HG03064 (cell line): ENCODE results near the gene KRTAP5-9.
"Not testable (repeated sequence)": the region's sequence is repeated elsewhere in the genome, so short reads cannot be mapped to it uniquely, and the experiment has no call there.

Experiments
- ATAC-seq: cut with Tn5 transposase; IDR thresholded peaks from one replicate; pipeline ENCODE4 v1.9.1; 2021; ENCODE audit warnings: low read depth; ENCODE audit not compliant: unreplicated experiment

Gene KRTAP5-9

DNA sequence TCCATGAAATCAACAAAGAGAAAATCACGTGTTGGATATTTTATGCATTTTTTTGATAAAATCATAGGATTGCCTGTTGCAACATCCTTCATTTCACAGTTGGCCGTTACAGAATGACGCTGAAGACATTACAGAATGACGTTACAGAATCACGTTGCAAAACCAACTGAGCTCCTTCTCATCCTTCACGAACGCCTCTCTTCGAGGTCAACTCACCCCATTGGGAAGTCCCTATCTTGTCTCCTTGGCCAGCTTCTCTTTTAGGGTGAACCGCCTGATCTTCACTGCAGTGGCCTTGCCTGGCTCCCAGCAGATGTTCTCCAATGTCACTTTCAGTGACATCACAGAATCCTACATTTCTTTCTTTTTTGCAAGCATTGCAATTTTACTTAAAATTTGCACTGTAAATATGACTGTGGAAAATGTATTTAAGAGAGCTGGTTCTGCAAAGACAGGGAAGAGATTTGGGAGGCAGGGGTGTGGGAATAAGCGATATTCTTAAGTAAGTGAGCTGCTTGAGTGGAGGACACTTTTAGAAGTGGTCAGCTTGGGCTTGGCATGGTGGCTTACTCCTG lies 16.1 kb upstream of the KRTAP5-9 start:
- ATAC-seq: no peak

DNA sequence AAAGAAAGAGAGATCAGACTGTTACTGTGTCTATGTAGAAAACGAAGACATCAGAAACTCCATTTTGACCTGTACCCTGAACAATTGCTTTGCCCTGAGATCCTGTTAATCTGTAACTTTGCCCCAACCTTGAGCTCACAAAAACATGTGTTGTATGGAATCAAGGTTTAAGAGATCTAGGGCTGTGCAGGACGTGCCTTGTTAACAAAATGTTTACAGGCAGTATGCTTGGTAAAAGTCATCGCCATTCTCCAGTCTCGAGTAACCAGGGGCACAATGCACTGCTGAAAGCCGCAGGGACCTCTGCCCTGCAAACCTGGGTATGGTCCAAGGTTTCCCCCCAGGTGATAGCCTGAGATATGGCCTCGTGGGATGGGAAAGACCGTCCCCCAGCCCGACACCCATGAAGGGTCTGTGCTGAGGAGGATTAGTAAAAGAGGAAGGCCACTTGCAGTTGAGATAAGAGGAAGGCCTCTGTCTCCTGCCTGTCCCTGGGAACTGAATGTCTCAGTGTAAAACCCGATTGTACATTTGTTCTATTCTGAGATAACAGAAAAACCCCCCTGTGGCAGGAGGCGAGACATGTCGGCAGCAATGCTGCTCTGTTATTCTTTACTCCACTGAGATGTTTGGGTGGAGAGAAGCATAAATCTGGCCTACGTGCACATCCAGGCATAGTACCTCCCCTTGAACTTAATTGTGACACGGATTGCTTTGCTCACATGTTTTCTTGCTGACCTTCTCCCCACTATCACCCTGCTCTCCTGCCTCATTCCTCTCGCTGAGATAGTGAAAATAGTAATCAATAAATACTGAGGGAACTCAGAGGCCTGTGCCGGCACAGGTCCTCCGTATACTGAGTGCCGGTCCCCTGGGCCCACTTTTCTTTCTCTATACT lies 13.3 kb upstream of the KRTAP5-9 start:
- not testable (repeated sequence) for ATAC-seq

DNA sequence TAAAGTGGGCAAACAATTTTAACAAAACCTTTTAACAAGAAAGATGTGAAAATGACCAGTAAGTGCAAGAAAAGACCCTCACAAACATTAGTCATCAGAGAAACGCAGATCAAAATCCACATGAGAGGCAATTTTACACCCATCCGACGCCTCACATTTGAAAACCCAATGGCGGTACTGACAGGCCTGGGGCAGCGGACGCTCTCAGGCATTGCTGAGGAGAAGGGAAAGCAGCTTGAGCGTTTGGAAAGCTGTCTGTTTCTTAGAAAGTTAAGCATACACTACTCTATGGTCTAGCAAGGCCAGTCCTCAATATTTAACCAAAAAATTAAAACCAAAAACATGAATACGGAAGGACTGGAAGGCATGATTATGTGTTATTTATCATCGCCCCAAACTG lies 12.4 kb upstream of the KRTAP5-9 start:
- ATAC-seq: no peak

DNA sequence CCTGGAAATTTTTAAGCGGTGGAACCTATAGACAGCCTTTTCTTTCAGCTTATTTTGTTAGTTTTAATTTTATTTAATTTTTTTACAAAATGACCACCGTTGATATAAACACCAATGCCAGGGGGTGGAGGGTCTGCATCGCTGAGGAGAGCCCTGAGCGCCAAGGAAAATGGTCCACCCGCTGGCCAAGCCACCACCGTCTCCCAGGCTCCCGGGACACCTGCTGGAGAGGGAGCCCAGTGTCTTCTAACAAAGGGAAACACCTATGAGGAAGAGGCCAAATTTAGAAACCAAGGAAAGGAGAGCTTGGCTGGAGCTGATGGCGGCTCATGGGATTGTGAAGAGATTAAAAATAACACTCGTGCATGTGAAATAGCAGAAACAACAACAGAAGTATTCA lies 10.7 kb upstream of the KRTAP5-9 start:
- no peak for ATAC-seq

DNA sequence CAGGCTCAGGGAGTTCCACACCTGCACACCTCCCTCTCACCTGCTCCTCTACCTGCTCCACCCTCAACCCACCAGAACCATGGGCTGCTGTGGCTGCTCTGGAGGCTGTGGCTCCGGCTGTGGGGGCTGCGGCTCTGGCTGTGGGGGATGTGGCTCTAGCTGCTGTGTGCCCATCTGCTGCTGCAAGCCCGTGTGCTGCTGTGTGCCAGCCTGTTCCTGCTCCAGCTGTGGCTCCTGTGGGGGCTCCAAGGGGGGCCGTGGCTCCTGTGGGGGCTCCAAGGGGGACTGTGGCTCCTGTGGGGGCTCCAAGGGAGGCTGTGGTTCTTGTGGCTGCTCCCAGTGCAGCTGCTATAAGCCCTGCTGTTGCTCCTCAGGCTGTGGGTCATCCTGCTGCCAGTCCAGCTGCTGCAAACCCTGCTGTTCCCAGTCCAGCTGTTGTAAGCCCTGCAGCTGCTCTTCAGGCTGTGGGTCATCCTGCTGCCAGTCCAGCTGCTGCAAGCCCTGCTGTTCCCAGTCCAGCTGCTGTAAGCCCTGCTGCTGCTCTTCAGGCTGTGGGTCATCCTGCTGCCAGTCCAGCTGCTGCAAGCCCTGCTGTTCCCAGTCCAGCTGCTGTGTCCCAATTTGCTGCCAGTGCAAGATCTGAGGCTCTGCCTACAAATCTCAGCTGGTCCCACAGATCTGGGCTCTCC lies 10.1 kb upstream of the KRTAP5-9 start, which contains the start of gene KRTAP5-8:
Gene KRTAP5-8 (plus strand): TSS at position 49 of the 689 bp plus-strand sequence. CDS start 31 bp downstream, at position 80.
- ATAC-seq: not testable (repeated sequence)

DNA sequence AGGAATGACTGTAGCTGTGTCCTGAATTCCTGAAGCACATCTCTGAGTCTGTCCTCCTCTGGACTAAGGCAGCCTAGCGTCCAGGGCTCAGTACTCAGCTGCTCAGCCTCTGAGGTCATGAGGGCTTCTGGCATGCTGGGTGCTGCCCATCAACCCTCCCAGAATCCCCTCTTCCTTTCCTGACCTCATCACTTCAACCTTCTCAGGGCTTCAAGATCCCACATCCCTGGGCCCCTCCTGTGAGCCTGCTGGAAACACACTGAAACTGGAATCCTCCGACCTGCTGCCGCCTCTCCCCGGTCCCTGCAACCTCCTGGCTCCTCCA lies 9.6 kb upstream of the KRTAP5-9 start:
- no peak for ATAC-seq

DNA sequence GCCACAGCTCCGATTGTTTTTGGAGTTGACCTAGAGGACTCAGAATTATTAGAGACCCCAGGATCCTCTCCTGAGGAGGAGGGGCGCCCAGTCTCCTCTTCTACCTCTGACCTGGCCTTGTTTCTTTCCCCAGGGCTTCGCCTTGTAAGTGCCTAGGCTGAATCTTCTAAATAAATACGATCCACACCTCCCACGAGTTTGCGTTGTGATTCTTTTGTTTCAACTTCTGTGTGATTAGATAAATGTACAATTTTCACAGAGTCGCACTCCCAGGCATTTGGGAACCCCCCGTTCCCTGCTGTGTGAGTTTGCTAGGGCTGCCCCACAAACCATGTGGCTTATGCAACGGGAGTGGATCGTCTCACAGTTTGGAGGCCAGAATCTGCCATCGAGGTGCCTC lies 9.2 kb upstream of the KRTAP5-9 start:
- no peak for ATAC-seq

DNA sequence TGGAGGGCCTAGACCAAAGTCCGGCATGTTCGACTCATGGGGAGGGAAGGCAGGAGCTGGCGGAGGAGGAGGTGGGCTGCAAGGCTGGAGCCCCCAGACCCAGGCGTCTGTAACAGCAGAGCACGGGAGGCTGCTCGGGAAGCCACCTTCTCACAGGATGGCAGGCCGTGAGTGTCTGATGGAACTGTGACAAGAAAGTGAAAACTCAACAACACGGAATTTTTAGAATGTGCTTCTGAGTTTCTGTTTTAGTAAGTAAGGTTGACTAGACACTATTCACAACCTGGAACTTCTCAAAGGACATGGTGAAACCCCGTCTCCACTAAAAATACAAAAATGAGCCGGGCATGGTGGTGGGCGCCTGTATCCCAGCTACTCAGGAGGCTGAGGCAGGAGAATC lies 8.2 kb upstream of the KRTAP5-9 start:
- ATAC-seq: not testable (repeated sequence)

DNA sequence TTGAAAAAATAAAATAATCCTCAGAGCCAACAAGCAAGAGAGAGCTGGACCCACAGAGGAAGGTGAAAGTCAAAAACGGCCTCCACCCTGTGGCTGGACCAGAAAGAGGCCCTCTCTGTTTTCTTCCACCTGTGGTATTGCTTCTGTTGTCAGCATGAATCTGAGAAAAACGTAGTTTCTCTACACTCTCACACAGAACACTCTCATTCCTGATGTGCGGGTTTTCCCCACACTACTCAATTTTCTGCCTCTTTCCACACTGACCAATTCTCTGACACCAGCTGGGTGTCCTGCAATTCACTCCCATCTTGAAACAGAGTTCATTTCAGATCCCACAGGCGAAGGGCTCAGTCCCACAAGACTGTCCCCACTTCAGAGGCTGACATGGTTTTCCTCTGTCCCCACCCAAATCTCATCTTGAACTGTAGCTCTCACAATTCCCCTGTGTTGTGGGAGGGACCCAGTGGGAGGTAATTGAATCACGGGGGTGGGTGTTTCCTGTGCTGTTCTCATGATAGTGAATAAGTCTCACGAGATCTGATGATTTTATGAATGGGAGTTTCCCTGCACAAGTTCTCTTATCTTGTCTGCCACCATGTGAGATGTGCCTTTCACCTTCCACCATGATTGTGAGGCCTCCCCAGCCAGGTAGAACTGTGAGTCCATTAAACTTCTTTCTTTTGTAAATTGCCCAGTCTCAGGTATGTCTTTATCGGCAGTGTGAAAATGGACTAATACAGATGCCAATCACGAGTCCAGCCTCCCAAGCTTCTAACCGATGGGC lies 7.5 kb upstream of the KRTAP5-9 start:
- not testable (repeated sequence) for ATAC-seq

DNA sequence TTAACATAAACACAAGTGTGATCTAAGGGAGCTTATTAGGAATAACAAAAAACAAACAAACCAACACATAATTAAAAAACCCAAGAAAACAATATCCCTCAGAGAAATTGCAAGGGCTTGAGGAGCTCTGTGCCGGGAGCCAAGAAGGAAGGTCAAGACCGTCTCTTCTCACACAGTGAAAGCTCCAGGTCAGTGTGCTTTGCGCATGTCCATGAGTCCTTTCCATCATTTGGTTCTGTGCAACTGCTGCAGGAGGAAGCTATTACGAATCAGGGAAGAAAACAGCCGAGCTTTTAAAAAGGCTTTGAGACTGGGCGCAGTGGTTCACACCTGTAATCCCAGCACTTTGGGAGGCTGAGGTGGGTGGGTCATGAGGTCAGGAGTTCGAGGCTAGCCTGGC lies 5.8 kb upstream of the KRTAP5-9 start:
- ATAC-seq: no peak

DNA sequence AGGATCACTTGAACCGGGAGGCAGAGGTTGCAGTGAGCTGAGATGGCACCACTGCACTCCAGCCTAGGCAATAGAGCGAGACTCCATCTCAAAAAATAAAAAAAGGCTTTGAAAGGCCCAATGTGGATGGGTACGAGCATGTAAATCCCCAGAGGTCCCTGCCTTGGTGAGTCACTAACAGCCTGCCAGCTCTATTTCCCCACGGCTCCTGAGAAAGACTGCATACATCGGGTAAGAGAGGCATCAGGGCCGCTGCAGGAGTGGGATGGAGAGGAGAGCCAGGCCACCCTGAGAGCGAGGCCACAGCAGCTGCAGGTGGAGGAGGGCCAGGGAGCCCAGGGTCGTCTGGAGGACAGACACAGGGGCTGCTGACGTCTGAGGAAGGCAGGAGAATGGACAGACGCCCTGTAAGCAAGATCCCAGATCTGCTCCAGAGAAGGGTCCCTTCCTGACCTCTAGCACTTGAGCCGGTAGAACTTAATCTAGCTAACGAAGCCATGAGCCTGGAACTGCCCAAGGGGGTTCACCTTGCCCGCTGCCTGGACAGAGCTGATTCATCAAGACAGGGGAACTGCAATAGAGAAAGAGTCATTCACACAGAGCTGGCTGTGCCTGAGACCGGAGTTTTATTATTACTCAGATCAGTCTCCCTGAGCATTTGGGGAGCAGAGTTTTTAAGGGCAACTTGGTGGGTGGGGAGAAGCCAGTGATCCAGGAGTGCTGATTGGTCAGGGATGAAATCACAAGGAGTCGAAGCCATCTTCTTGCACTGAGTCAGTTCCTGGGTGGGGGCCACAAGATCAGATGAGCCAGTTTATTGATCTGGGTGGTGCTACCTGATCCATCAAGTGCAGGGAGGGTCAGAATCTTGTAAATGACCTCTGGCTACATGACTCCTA lies 5.1 kb upstream of the KRTAP5-9 start:
- no peak for ATAC-seq

DNA sequence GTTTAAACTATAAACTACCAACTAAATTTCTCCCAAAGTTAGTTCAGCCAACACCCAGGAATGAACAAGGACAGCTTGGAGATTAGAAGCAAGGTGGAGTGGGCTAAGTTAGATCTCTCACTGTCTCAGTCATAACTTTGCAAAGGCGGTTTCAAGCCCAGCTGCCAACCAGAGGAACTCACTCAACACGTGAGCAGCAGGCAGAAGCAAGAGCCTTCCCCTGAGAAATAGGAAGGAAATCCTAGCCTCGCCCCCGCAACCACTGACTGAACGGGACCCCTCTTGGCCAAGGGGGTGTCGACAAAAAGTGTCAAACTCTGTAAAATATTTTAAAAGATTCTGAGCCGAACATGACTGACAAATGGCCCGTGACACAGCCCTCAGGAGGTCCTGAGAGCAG lies 4.4 kb upstream of the KRTAP5-9 start:
- no peak for ATAC-seq

DNA sequence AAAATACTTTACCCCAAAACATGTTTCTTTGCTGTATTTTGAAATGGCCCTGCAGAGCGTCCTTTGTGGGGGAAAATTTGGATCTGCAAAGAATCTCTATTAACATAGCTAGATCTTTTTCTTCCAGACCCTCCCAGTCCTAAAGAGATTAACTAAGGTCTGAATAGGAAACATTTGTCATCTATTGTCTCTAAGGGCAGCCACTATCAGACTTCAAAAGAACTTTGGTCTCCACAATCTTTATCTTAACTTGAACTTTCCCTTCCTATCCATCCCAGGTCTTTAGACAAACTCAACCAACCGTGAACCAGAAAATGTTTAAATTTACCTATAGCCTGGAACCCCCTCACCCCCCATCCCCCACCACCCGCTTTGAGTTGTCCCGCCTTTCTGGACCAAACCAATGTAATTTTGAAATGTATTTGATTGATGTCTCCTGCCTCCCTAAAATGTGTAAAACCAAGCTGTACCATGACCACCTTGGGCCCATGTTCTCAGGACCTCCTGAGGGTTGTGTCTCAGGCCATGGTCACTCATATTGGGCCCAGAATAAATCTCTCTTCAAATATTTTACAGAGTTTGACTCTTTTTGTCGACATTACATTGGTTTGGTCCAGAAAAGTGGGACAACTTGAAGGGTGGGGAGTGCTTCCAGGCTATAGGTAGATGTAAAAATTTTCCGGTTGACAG lies 3.5 kb upstream of the KRTAP5-9 start:
- ATAC-seq: no peak

DNA sequence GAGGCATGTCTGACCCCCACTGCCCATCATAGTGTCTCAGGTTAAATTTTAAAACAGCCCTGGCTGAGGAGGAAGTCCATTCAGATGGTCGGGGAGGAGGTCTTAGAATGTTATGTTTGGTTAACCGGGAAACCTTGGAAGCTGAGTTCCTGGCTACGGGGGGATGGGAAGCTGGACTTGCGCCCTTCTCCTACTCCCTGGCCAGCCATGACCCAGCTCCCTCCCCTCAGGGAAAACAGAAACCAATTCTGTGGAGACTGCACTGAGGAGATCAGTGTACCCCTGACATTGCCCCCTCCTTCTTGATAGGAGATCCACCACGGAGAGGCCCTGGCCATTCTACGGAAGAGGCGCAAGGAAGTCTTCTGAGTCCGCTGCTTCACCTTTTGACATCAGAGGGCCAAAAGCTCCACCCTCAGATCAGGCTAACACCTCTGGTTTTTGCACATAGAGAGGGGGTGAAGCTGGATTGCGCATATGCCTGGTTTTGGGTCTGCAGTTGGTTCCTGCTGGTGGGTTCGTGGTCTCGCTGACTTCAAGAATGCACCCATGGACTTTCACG lies 2.7 kb upstream of the KRTAP5-9 start:
- no peak for ATAC-seq

DNA sequence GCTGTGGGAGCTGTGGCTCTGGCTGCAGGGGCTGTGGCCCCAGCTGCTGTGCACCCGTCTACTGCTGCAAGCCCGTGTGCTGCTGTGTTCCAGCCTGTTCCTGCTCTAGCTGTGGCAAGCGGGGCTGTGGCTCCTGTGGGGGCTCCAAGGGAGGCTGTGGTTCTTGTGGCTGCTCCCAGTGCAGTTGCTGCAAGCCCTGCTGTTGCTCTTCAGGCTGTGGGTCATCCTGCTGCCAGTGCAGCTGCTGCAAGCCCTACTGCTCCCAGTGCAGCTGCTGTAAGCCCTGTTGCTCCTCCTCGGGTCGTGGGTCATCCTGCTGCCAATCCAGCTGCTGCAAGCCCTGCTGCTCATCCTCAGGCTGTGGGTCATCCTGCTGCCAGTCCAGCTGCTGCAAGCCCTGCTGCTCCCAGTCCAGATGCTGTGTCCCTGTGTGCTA lies 514 bp downstream of the KRTAP5-9 start:
- no peak for ATAC-seq

DNA sequence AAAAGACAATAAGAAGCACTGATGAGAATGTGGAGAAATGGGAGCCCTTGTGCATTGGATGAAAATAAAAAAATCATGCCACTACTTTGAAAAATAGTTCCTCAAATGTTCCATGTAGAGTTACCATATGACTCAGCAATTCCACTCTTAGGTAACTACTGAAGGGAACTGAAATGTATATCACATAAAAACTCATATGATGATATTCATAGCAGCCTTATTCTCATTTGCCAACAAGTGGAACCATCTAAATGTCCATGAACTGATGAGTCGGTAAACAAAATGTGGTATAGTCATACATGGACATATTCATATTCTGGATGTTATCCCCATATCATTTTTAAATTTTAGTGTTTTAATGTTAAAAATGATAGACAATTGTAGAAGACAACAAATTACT lies 3.5 kb downstream of the KRTAP5-9 start:
- ATAC-seq: no peak

DNA sequence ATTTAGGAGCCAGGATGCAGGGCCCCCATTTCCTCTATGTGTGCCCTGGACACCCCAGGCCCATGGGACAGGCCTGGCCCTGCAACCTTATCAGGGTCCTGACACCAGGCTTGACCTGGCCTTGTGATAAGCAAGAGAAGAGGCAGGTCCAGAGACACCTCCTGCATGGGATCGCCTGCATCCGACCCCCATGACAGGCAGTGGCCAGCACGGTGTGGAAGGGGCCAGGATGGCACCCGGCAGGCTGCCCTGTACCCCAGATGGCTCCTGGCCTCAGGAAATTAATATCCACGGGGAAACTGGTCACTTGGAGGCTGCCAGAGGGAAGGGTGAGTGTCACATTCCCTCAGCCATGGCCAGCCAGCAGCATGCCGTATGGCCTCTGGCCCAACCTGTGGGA lies 6.8 kb downstream of the KRTAP5-9 start:
- no peak for ATAC-seq

DNA sequence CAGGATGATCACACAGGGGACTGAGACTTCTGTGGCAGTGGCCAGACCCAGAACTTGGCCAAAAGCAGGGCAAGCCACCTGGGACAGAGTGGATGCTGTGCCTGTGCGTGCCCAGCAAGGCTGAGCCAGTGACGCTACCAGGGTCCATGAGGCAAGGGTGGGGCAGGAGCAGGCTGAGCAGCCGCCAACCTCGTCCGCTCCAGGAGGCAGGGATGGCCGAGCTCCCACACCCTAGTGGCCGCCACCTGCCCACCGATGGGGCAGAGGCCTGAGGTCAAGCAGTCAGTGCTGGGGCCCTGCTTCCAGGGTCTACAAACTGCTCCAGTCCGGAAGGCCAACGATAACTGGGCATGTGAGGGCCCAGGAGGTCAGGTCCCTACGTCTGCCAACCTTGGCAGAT lies 7.3 kb downstream of the KRTAP5-9 start:
- ATAC-seq: no peak

DNA sequence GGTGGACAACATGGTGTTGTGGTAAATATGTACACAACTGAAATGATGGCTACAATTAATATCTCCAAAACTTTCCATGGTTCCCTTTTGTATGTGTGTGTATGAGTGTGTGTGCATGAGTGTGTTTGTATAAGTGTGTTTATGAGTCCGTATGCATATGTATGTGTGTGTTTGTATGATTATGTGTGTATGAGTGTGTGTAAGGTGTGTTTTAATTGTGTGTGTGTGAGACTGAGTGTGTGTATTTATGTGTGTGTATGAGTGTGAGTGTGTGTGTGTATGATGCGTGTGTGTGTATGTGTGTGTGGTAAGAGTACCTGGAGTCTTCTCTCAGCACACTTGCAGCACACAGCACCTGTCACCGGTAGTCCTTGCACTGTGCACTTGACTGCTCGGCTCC lies 7.8 kb downstream of the KRTAP5-9 start:
- no peak for ATAC-seq
